Right ventricle myocardium superior (tissue), 1 donor: ENCODE measurements around the gene PKMYT1. TPM values are rescaled to one million over a fixed set of nuclear protein-coding genes. Genes with fewer than 3 reads are reported as not detected.

Experiments used
- ATAC-seq: fragments of 200-7000 bp; cut with Tn5 transposase; one replicate; pipeline ENCODE4 v1.9.1; 2020; ENCODE audit warnings: mild to moderate bottlenecking; ENCODE audit not compliant: poor library complexity
- DNase-seq: peaks from one replicate; pipeline ENCODE4 v3.0.0-alpha.2; 2020
- intact Hi-C: fragments of 100-400 bp; cut with DNase I; formaldehyde crosslinking; loops from one replicate; pipeline ENCODE4 v1.11.2; 2022
- total RNA-seq: library from RNA; stranded (reverse); fragmentation: NEBNext Ultra II Directional; extraction: Animal tissue kit (Norgen Biotek cat#: 25700); gene quantifications from one replicate; pipeline ENCODE4 v1.2.1, GENCODE V29; 2021
- donor health status: DM: no; HTN: yes; CAD: no; lungs with severe emphysema.

The PKMYT1 gene
- total RNA-seq, 1 donor from 2014 or later, result 1.1 TPM

GRCh38 chr16:3004319-3004718 lies 24.1 kb upstream of the PKMYT1 start:
- intact Hi-C loops, result no loop called here
- DNase-seq, result no peak
- ATAC-seq, result no peak

DNA sequence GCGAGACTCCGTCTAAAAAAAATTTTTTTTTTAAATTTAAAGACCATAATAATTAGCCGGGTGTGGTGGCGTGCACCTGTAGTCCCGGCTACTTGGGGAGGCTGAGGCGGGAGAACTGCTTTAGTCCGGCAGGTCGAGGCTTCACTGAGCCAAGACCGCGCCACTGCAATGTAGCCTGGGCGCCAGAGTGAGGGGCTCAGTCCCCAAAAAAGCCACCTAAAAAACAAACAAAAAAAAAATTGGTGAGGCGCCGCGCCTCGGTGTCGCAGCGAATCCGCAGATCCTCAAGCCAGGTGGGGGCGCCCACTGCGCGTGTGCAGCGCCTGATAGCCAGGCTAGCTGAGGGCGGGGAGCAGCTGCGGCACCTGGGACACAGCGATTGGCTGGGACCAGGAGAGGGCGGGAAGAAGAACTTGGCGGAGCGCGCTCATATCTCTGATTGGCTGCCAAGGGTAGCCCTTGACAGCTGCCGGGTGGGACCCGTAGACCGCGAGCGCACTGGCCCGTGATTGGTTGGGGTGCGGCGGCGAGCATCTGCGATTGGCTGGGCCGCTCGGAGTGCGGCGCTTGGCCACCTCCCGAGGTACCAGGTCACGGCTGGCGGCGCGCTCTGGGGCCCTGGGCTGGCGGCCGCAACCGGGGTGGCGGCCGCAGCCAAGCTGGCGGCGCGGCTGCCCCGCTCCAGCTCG lies 23.5 kb upstream of the PKMYT1 start:
- ATAC-seq (peak; percentile 98), DNase-seq (peak; percentile 98)
- intact Hi-C loops, result no loop called here

- DNase-seq, result no peak
- intact Hi-C loops, result no loop called here
- ATAC-seq, result no peak
Observed at GRCh38 chr16:3001316-3001715, 21.1 kb upstream of the PKMYT1 start.

- no peak for ATAC-seq
- no peak for DNase-seq
Observed at GRCh38 chr16:3000540-3000939, 20.3 kb upstream of the PKMYT1 start.

DNA sequence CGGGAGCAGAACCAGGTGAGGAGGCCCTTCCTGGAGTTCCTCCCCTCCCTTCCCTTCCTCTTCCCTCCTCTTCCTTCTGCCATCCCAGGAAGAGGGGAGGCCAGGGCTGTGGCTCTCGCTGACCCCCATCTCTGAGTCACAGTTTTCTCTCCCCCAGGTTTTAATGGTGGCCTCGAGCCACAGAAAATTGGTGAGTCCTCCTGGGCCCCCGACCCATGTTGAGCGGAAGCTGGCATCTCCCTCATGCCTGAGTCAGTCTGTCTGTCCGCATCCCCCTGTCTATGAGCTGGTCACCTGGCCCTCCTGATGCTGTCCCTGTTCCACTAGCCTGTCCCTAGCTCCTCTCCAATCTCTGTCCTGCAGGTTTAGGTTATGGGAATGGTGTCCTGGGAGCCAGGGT lies 19.7 kb upstream of the PKMYT1 start:
- ATAC-seq, result no peak
- no peak for DNase-seq
- intact Hi-C loops, result no loop called here

More at GRCh38 chr16:3000540-3000939, 20.3 kb upstream of the PKMYT1 start:
- intact Hi-C loops, result no loop called here

DNA sequence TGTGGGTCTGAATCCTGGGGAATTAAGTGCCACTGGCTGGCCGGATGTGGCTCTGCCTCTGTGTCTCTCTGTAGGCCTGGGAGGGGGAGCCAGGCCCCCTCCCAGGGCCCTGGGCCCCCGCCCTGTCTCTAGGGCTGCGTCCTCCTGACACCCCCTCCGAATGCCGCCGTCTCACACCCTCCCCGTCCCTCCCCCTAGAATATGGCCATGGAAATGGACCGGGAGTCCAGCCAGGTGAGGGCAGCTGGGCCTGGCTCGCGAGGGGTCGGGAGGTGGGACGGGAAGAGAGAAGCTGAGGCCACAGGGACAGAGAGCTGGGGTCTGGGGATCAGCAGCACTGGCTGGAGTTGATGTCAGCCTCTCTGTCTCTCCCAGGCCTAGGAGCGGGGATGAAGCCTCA lies 16.1 kb upstream of the PKMYT1 start:
- intact Hi-C loops, result no loop called here
- ATAC-seq (no peak), DNase-seq (no peak)

- no peak for ATAC-seq
- intact Hi-C loops, result no loop called here
- DNase-seq, result no peak
Observed at GRCh38 chr16:2992383-2993081, 12.3 kb upstream of the PKMYT1 start.

- DNase-seq (no peak), ATAC-seq (no peak)
- intact Hi-C loops, result no loop called here
Observed at GRCh38 chr16:2991566-2992261, 11.5 kb upstream of the PKMYT1 start.

GRCh38 chr16:2990891-2991290 lies 10.6 kb upstream of the PKMYT1 start:
- intact Hi-C loops, result no loop called here
- DNase-seq (no peak), ATAC-seq (no peak)

- no peak for ATAC-seq
- no peak for DNase-seq
Observed at GRCh38 chr16:2988590-2989099, 8.4 kb upstream of the PKMYT1 start.

GRCh38 chr16:2987833-2988232 lies 7.6 kb upstream of the PKMYT1 start:
- intact Hi-C loops, result no loop called here
- DNase-seq, result no peak
- ATAC-seq, result no peak

More at GRCh38 chr16:2988590-2989099, 8.4 kb upstream of the PKMYT1 start:
- intact Hi-C loops, result no loop called here

GRCh38 chr16:2987286-2987685 lies 7.0 kb upstream of the PKMYT1 start:
- DNase-seq (no peak), ATAC-seq (no peak)
- intact Hi-C loops, result no loop called here

- intact Hi-C loops, result no loop called here
- DNase-seq, result no peak
- ATAC-seq, result no peak
Observed at GRCh38 chr16:2986623-2987188, 6.5 kb upstream of the PKMYT1 start.

GRCh38 chr16:2985893-2986355 lies 5.7 kb upstream of the PKMYT1 start:
- DNase-seq, result peak; percentile 80

DNA sequence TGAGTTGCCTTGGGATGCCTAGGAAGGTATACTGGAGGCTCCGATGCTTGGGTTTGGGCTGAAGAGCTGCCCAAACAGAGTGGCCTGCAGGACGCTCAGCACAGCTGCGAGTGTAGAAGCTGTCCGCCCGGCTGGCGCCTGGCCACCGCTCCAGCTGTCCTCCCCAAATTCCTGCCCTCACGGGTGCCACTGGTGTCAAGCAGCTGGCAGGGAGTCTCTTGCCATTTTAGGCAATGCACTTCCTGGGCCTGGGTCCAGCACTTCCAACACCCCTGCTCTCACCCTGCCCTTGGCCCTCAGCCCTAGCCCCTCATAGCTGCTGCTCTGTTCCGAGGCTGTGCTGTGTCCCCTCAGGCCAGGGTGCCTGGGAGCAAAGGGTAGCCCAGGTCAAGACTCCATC lies 5.2 kb upstream of the PKMYT1 start:
- DNase-seq (peak; percentile 66), ATAC-seq (peak; percentile 50)
- intact Hi-C loops, result no loop called here

More at GRCh38 chr16:2985893-2986355, 5.7 kb upstream of the PKMYT1 start:
- intact Hi-C loops, result no loop called here
- ATAC-seq, result peak; percentile 78

DNA sequence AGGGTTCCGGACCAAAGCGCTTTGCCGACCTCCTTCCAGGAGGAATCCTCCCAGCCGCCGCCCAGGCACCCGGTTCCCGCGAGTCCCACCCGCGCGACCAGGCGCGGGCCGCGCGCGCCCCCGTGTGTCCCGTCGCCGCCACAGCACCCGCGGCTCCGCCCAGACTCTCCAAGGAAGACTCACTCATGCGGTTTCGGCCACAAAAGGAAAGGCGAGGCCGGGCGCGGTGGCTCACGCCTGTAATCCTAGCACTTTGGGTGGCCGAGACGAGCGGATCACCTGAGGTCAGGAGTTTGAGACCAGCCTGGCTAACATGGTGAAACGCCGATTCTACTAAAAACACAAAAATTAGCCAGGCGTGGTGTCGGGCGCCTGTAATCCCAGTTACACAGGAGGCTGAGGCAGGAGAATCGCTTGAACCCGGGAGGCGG lies 3.5 kb upstream of the PKMYT1 start:
- ATAC-seq, result peak; percentile 55
- peak; percentile 90 for DNase-seq
- intact Hi-C loops, result no loop called here

- intact Hi-C loops, result no loop called here
- DNase-seq, result no peak
Observed at GRCh38 chr16:2982402-2982801, 2.2 kb upstream of the PKMYT1 start.

DNA sequence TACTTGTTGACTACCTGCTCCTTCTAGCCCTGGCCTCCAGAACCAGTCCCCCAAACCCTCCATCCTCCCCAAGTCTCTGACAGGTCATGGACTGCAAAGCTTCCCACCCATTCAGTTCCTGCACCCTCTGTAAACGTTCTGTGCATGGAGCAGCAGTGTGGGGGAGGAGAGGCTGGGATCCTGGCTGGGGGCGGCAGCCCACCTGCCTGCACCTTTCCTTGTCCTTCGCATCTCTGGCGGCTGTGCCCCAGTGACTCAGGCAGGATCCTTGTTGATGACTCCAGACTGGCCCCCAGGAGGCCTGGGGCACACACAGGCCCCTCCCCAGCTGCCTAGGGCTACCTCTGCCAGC lies 1.6 kb upstream of the PKMYT1 start:
- intact Hi-C loops, result no loop called here
- ATAC-seq (no peak), DNase-seq (no peak)

More at GRCh38 chr16:2982402-2982801, 2.2 kb upstream of the PKMYT1 start:
- ATAC-seq, result no peak
